H1 (cell line): Measurements from ENCODE around the gene RAD51B. TPM values are rescaled to one million over a fixed set of nuclear protein-coding genes. Genes with fewer than 3 reads are reported as not detected.

Experiments used
- CHD1 ChIP-seq: IDR thresholded peaks from 2 replicates; pipeline ENCODE4 v1.6.1; 2012; ENCODE audit warnings: low read depth, low read length, improper control_type of control experiment
- CHD2 ChIP-seq: IDR thresholded peaks from 2 replicates; pipeline ENCODE4 v1.6.1; 2012; ENCODE audit warnings: low read length, improper control_type of control experiment
- TAF1 ChIP-seq: IDR thresholded peaks from 2 replicates; pipeline ENCODE4 v1.6.1; 2011; ENCODE audit warnings: mild to moderate bottlenecking, low read depth, low read length
- TAF7 ChIP-seq: optimal IDR thresholded peaks from 2 replicates; pipeline ENCODE3; 2011; ENCODE audit warnings: low read depth, mild to moderate bottlenecking, inconsistent platforms, low read length, moderate library complexity, borderline replicate concordance
- polyA plus RNA-seq, 7 experiments: library from polyadenylated mRNA; depleted of rRNA in 3 of 7; stranded (reverse) in 5 of 7; unstranded in 2 of 7; fragments of >200 nt in 5 of 7; fragments of 200-250 nt in 2 of 7; gene quantifications; 1 replicate in 5 of 7; 2 replicates in 1 of 7; 4 replicates in 1 of 7; pipeline versions ENCODE4 v1.2.1 to v1.2.3, GENCODE V29; 2011 to 2013; ENCODE audit warnings: missing spikeins in 2 of 7, mixed read lengths in 2 of 7
- total RNA-seq: library from RNA; stranded (reverse); fragmentation: NEBNext Ultra II Directional; extraction: Animal tissue kit (Norgen Biotek cat#: 25700); gene quantifications from 2 replicates; pipeline ENCODE4 v1.2.1, GENCODE V29; 2021
- TF ChIP-seq, protein P1 (sequence below): fragments of 300-600 bp; sonication (generic); IDR thresholded peaks from 2 replicates; pipeline ENCODE4 v1.7.1; 2012; ENCODE audit warnings: low read length, moderate library complexity, mild to moderate bottlenecking, inconsistent platforms; ENCODE audit not compliant: insufficient replicate concordance

RAD51B gene
- total and polyA plus RNA-seq, 2 of the 8 experiments (the other 6 are each of a cell fraction or from before 2014, with no cell fraction given) = 3.9 to 14.9 TPM

DNA sequence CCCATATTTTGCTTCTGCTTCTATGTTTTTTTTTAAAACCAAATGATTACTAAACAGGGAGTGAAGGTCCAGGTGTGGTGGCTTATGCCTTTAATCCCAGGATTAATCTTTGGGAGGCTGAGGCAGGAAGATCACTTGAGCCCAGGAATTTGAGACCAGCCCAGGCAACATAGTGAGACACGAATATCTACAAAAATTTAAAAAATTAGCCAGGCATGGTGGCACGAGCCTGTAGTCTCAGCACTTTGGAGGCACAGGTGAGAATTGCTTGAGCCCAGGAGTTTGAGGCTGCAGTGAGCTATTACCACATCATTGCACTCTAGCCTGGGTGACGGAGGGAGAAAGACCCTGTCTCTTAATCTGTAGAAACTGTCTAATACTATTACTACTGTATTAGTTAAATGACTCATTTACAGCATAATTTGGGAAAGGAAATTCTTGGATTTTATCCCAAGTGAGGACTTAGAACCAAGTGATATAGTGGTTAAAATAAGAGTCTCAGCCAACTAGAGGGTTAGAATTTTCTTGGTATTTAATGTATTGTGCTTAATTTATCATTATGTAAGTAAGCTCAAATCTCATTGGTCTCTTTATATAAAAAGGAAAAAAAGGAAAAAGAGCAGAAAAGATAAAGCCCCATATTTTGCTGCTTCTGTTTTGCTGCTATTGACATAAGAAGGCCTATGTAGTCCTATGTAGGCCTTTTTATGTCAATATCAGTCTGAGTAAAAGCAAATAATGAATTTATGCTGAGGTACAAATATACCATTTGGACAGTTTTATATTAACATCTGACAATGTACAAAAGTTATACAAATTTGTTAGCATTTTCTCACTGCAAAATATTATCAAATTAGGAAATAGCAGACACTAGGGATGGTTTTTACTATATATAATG is 163.4 kb downstream of the RAD51B start (continued):
- TF ChIP-seq, protein P1, sequence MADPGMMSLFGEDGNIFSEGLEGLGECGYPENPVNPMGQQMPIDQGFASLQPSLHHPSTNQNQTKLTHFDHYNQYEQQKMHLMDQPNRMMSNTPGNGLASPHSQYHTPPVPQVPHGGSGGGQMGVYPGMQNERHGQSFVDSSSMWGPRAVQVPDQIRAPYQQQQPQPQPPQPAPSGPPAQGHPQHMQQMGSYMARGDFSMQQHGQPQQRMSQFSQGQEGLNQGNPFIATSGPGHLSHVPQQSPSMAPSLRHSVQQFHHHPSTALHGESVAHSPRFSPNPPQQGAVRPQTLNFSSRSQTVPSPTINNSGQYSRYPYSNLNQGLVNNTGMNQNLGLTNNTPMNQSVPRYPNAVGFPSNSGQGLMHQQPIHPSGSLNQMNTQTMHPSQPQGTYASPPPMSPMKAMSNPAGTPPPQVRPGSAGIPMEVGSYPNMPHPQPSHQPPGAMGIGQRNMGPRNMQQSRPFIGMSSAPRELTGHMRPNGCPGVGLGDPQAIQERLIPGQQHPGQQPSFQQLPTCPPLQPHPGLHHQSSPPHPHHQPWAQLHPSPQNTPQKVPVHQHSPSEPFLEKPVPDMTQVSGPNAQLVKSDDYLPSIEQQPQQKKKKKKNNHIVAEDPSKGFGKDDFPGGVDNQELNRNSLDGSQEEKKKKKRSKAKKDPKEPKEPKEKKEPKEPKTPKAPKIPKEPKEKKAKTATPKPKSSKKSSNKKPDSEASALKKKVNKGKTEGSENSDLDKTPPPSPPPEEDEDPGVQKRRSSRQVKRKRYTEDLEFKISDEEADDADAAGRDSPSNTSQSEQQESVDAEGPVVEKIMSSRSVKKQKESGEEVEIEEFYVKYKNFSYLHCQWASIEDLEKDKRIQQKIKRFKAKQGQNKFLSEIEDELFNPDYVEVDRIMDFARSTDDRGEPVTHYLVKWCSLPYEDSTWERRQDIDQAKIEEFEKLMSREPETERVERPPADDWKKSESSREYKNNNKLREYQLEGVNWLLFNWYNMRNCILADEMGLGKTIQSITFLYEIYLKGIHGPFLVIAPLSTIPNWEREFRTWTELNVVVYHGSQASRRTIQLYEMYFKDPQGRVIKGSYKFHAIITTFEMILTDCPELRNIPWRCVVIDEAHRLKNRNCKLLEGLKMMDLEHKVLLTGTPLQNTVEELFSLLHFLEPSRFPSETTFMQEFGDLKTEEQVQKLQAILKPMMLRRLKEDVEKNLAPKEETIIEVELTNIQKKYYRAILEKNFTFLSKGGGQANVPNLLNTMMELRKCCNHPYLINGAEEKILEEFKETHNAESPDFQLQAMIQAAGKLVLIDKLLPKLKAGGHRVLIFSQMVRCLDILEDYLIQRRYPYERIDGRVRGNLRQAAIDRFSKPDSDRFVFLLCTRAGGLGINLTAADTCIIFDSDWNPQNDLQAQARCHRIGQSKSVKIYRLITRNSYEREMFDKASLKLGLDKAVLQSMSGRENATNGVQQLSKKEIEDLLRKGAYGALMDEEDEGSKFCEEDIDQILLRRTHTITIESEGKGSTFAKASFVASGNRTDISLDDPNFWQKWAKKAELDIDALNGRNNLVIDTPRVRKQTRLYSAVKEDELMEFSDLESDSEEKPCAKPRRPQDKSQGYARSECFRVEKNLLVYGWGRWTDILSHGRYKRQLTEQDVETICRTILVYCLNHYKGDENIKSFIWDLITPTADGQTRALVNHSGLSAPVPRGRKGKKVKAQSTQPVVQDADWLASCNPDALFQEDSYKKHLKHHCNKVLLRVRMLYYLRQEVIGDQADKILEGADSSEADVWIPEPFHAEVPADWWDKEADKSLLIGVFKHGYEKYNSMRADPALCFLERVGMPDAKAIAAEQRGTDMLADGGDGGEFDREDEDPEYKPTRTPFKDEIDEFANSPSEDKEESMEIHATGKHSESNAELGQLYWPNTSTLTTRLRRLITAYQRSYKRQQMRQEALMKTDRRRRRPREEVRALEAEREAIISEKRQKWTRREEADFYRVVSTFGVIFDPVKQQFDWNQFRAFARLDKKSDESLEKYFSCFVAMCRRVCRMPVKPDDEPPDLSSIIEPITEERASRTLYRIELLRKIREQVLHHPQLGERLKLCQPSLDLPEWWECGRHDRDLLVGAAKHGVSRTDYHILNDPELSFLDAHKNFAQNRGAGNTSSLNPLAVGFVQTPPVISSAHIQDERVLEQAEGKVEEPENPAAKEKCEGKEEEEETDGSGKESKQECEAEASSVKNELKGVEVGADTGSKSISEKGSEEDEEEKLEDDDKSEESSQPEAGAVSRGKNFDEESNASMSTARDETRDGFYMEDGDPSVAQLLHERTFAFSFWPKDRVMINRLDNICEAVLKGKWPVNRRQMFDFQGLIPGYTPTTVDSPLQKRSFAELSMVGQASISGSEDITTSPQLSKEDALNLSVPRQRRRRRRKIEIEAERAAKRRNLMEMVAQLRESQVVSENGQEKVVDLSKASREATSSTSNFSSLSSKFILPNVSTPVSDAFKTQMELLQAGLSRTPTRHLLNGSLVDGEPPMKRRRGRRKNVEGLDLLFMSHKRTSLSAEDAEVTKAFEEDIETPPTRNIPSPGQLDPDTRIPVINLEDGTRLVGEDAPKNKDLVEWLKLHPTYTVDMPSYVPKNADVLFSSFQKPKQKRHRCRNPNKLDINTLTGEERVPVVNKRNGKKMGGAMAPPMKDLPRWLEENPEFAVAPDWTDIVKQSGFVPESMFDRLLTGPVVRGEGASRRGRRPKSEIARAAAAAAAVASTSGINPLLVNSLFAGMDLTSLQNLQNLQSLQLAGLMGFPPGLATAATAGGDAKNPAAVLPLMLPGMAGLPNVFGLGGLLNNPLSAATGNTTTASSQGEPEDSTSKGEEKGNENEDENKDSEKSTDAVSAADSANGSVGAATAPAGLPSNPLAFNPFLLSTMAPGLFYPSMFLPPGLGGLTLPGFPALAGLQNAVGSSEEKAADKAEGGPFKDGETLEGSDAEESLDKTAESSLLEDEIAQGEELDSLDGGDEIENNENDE = no peak
- TF ChIP-seq CHD2 (no peak), CHD1 (no peak), TAF7 (no peak), TAF1 (no peak)
